ENCODE data around the gene BCL2.
A peak's percentile ranks its signal among the peaks of the same experiment; 100 is the strongest.

BCL2 gene

GRCh38 chr18:63135101-63135500 is 184.5 kb downstream of the BCL2 start:
- no peak for DNase-seq

DNA sequence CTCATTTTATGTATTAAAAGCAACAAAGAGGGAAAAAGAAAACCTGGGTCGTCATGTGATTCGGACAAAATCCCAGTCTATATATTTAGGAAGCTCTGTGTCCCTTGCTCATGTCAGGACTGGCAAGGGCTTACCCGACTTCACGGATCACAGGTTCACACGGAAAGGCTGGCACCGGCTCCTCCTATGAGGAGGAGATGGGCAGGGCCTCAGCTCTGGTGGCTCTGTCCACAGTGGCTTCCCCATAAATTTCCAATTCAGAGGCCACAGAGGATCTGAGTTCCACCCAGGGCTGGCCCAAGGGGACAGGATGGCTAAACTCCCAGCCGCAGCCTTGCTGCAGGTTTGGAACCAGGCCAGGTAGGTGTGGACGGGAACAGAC is 186.8 kb downstream of the BCL2 start:
- DNase-seq, result no peak

- DNase-seq, result no peak
Observed at GRCh38 chr18:63131959-63132818, 187.4 kb downstream of the BCL2 start.

DNA sequence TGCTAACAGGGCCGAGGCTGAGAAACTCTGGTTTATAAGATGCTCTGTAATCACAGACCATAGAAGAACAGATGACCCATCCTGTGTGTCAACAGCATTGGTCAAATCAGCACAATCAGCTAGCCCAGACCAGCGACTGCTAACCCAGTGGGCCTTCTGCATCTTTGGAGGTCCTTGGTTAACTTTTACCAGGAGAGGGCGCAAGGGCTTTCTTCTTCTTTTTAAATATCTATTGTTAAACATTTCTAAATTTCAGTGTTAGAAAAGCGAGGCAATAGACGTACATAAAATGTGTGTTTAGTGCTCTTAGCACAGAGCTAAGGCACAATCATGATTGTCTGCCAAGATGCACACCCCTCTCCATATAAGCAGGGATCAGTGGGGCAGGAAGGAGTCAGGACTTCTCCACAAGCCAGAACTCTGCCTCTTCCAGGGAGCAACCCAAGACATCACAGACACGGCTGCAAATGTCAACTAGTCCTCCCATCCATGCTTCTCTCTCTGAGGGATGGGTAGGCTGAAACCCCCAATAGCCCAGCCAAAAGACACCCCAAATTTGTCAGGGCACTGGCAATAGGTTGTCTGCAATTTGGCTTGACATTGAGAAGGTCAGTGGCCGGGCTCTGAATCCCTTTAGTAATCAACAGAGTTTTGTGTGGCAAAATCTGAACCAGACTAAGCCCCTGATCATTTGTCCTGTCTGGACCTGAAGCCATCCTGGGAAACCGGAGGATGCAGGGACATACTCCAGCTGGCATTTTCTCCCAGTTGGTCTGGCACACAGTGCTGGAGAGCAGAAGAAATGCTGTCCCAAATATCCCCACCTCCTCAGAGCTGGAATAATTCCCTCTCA is 188.2 kb downstream of the BCL2 start:
- peak; percentile 79 for DNase-seq

DNA sequence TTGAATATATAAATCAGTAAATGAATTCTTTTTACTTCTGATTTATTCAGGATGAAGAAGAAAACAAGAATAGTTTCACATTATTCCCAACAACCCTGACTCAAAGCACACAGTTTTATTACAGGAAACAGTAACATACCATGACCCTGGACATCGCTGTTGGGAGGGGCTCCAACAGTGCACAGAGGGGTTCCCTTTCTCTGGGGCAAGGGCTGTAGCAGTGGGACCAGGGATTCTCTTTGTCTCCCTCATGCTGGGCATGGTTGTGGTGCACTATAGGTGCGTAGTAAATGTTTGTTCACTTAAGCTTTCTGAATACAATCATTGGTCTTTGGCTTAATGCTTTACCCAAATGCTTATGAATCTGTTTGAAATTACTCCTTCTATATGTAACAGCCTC is 189.4 kb downstream of the BCL2 start:
- DNase-seq, result no peak

DNA sequence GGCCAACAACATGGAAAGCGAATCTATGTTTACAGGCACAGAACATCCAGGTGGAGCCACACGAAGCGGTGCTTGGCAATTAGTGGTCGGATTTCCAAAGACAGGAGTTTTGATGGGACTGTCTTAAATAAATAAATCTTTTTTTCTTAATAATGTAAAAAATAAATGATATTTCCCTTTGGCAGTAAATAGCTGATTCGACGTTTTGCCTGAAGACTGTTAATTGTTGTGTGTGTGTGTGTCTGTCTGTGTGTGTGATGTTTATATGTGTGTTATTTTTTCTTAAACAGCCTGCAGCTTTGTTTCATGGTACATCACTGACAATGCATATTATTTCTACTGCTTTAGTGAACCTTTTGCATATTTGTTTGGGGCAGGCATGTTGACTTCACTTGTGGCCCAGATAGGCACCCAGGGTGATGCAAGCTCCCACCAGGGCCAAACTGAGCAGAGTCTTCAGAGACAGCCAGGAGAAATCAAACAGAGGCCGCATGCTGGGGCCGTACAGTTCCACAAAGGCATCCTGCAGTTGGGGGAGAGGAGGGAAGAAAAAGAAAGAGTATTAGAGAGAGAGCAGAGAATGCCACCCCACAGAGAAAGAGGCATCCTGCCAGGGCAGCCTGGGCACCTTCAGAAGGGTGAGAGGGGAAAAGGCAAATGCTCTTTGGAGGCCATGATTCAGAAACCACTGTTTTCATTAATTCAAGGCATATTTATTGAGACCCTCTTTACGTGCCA is 191.2 kb downstream of the BCL2 start:
- no peak for DNase-seq

GRCh38 chr18:63126134-63127069 is 193.2 kb downstream of the BCL2 start:
- DNase-seq, result no peak

DNA sequence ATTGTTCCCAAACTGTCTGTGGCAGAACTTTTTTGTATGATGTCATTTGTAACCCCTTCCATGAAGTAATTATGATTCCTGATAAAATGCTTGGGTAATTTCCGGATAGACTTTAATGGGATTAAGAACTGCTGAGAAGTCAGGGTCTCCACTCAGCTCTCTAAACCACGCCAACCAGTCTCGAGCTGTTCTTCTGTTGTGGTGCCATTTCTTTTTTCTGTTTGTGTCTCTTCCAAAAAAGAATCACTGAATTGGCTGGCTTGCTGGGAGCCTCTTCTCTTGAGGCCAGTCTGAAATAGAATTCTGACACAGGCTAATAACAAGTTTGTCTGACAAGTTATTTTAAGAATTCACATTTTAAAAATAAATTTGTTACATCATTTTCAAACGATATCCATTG is 198.9 kb downstream of the BCL2 start:
- DNase-seq, result no peak

- peak; percentile 57 for DNase-seq
Observed at GRCh38 chr18:63119647-63120046, 199.9 kb downstream of the BCL2 start.

- no peak for DNase-seq
Observed at GRCh38 chr18:63113899-63114565, 205.5 kb downstream of the BCL2 start.

GRCh38 chr18:63112706-63113105 is 206.9 kb downstream of the BCL2 start:
- peak; percentile 13 for DNase-seq

- DNase-seq, result peak; percentile 14
Observed at GRCh38 chr18:63111671-63112402, 207.7 kb downstream of the BCL2 start.

GRCh38 chr18:63109802-63110201 is 209.8 kb downstream of the BCL2 start:
- no peak for DNase-seq

DNA sequence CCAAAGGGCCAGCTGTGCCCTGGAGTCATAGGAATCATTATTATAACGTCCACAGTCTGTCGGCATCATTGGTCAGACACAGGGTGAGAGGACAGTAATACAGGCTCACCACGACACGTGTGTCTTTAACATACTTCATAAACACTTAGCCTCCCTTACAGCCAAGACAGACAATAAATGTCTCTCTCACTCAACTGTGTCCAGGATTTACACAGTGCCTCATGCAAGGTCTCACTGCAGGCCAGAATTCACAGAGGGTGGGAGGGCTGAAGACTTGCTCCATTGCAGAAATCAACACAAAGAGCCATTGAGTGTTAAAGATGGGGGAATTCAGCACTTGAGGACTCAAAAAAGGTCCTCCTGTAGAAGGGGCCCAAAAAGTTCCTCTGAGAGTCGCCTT is 210.5 kb downstream of the BCL2 start:
- DNase-seq, result no peak

- no peak for DNase-seq
Observed at GRCh38 chr18:63107931-63108330, 211.6 kb downstream of the BCL2 start.

DNA sequence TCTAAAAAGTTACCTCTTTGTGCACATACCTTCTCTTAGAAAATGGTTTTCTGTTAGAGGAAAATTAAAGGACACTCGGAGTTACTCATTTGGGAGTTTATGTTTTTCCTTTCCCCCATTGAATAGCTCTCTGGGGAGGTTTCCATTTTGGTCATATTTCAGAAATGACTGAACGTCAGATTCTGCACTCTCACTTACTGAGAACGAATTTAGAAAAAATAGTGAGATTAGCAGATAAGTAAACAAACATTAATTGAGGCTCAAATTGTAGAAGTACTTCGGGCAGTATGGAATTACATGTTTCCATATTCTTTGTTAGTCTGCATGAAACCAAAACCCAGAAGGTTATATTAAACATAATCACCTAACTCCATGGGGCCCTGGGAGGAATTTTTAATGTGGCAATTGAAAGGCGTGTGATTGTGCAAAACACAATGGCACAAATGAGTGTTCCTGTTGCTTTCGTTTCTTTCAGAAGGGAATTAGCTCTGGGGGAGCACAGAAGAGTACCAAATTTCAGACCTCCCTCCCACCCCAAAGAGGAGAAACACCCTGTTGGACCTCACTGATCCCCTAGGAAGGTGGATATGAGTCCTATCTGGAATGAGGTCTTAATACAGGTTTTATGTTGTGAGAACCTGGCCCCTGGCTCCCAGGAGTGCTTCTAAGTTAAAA is 212.3 kb downstream of the BCL2 start:
- no peak for DNase-seq

DNA sequence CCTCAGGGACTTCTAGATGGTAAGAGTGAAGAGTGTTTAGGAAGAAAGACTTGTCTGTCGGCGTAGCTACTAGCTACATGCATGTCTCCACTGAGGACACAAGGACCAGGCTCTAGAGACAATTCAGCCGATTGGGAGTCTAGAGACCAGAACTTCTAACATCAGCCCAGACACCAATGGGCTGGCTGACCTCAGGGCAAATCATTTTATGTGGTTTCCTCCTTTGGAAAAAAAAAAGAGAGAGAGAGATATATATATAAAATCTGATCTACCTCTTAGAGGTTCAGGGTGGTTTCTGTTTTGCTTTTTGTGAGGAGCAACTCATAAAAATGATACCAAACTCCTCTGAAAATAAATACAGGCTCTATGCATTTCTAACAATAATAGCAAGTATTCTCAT is 212.8 kb downstream of the BCL2 start:
- no peak for DNase-seq

DNA sequence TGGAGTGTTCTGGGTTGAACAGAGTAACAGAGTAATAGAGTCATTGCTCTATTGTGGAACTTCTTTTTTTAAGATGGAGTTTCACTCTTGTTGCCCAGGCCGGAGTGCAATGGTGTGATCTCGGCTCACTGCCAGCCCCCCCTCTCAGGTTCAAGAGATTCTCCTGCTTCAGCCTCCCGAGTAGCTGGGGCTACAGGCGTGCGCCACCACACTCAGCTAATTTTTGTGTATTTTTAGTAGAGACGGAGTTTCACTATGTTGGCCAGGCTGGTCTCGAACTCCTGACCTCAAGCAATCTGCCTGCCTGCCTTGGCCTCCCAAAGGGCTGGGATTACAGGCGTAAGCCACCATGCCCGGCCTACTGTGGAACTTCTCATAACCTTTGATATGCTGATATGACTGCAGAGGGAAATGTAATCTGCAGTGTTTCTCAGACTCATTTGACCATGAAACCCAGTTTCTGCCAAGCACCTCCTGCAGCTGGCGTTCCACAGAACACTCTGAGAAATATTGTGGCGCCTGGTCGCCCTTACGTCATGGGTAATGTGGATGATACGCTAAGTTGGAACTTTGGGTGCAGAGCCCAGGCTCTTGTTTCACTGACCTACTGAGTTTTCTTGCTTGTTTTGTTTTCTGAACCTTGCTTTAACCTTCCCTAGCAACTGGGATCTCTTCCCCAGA is 213.8 kb downstream of the BCL2 start:
- no peak for DNase-seq

DNA sequence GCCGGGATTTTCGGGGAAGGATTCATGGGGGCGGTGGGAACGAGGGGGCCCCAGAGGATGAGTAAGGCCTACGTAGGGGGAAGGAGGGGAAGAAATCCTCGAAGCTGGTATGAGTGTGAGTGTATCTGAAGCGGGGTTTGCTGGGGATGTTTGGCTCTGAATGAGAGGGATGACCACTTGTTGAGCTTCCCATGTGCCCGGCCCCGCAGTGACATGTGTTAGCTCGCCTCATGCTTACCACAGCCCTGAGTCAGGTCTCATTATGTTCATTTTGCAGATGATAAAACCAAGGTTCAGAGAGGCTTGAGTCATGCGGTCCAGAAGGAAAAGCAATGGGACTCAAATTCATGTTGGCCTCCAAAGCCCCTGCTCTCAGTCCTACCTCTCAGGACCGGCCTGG is 214.7 kb downstream of the BCL2 start:
- no peak for DNase-seq

Measured in OCI-M1 (cell line).